NCI-H82 treated with DMSO at 0.1 percent for 48 hours (cell line): ENCODE data around the gene VSIG1.

Experiments used
- DNase-seq: peaks from one replicate; lab custom pipeline; 2025; ENCODE audit not compliant: unreplicated experiment; lab: John Stamatoyannopoulos, UW

Gene VSIG1

DNA sequence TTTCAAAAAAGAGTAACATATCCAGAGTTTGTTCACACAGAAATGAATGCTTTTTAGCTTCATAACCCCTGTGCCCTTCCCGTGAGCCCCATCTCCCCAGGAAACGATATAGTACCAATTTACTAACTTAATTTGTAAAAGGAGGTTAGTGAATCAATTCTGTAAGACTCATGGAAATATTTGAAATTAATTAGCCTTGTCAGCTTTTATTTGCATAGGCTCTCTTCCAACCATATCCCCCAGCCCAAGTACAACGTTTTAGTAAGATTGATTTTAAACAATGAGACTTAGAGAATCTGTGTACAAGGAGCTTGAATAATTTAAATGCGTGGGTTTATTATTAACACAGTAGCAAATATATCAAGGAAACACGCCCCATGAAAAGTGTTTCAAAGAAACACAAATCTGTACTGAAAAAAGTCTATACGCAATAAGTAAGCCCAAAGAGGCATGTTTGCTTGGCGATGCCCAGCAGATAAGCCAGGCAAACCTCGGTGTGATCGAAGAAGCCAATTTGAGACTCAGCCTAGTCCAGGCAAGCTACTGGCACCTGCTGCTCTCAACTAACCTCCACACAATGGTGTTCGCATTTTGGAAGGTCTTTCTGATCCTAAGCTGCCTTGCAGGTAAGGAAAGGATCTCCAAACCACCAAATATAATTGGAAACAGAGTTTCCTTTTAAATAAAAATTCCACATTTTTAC is at the start of gene VSIG1:
VSIG1 (plus strand) TSS at position 512 of the 703 bp plus-strand sequence; CDS start at position 578, 66 bp downstream.
- DNase-seq = no peak

DNA sequence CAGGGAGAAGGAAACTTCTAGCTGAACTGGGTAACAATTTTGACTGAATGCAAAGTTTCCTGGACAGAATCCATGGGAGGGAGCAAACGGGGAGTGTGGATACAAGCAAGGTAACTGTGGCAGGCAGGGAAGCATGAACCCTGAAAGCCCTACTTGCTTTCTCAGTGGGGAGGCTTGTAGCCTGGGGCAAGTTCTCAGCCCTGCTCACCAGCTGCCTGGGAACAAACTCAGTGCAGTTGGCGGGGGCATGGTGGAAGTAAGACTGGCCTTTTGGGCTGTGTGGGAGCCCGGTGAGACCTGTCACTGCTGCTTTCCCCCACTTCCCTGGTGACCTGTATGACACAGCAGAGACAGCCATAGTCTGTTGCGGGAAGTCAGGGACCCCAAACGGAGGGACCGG is 48.7 kb upstream of the VSIG1 start:
- DNase-seq = no peak

- no peak for DNase-seq
Observed at GRCh38 chrX:108000751-108001150, 44.1 kb upstream of the VSIG1 start.

- DNase-seq = no peak
Observed at GRCh38 chrX:108001218-108001814, 43.5 kb upstream of the VSIG1 start.

DNA sequence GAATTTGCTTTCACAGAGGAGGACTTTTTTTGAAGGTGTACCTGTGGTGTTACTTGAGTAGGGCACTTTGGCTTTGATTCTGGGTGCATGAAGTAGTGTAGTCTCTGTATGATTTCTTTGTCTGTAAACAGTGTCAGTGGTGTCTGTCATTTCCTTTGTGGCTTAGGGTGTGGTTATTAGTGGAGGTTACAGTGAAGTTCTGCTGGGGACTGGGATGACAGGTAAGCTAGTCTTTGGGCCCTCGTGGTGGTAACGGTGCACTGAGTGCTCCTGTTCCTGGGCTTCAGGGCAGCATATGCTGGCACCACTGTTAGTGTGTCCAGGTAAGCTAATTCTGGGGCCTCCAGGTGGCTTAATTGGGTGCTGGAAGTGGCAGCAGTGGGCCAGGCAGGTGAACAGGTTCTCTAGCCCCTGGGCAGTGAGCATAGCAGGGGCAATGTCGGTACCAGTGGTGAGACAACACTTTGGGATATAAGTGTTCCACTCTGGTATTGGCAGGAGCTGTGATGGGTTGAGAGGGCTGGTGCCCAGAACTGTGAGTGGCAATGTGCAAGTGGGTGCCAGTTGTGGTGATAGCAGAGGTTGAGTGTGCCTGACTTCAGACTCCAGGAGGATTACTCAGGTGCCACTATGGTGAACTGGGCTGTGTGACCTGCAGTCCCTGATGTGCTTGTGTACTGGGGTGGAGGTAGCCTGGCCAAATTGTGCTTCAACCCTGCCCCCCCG is 26.0 kb upstream of the VSIG1 start:
- no peak for DNase-seq

DNA sequence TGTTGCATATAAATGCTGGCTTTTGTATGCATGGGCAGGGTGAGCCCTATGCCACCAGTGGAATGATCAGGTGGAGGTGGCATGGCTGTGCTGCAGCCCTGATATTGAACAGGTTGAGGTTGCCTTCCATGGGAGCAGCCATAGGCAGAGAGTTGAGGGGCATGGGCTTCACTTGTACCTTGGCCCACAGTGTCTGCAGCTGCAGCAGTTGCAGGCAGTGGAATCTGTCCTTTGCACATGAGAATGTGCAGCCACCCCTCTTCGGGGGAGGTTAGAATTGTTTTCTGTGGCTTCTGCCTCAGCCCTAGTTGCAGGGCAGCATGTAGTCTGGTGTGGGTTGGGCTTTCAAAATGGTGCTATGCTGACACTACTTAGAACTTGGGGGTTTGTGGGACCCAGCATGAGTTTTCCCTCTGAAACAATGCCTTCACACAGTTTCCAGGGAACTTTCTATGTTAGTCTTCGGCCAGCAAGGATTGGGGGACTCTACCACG is 25.4 kb upstream of the VSIG1 start:
- no peak for DNase-seq

GRCh38 chrX:108020631-108021030 is 24.2 kb upstream of the VSIG1 start:
- DNase-seq = no peak

DNA sequence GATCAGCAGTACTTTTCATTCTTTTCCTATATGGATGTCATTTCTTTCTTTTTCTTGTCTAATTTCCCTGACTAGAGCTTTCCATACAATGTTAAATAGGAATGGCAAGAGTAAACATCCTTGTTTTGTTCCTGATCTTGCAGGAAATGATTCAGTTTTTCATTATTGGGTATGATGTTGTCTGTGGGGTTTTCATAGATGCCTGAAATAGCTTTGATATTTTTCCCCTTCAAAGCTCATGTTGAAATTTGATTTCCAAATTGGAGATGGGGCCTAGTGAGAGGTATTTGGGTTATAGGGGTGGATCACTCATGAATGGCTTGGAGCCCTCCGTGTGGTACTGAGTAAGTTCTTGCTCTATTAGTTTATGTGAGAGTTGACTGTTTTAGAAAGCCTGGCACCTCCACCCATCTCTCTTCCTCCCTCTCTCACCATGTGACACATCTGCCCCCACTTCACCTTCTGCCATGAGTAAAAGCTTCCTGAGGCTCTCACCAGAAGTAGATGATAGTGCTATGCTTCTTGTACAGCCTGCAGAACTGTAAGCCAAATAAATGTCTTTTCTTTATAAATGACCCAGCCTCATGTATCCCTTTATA is 22.3 kb upstream of the VSIG1 start:
- DNase-seq = no peak

DNA sequence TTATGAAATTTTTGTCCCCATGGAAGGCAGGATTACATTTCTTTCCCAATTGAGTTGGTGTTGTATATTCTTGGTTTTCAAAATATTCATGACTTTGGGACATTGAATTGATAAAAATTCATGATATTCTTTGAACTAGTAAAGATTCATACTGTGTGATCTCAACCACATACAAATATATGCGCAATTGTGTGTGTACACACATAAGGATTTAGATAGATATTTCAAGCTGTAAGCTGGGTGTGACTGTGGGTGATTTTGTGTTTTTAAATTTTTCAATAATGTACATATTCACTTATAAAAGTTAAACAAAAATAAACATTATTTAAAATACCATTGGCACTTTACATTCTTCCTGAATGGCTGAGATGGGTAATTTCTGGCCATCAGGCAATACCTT is 19.5 kb upstream of the VSIG1 start:
- DNase-seq = no peak

- no peak for DNase-seq
Observed at GRCh38 chrX:108025954-108026600, 18.8 kb upstream of the VSIG1 start.

- no peak for DNase-seq
Observed at GRCh38 chrX:108028854-108029253, 16.0 kb upstream of the VSIG1 start.

DNA sequence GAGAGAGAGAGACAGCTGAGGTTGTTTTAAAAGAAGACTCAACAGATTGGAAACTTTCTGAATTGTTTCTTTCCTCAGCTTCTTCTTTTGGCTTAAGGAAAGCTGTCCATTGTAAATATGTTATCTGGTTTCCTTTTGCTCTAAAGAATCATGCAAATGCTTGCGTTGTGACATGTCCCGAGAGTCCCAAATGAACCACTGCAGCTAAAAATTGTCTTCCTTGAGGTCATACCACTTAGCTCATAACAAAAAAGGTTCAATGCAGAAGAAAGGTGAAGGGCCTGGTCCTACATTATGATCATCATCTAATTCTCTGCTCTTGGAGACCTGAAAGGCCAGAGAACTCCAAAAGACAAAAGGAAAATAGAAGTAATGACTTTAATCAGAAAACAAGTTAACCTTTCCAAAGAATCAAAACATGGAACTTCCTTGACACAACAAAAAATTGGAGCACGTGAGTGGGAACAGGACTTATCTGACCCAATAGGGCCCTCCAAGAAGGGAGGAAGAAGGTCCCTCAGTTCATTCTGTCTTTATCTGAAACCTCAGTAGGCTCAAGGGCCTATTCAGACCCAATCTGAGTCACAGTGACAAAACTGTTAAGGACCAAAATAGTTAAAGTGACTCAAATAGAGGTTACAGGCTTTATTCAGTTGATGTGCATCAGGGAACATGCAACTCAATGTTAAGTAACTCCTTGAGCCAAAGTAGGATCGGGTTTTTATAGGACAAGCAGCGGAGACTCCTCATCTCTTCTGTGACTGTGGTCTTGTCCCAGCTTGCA is 14.7 kb upstream of the VSIG1 start:
- no peak for DNase-seq

- no peak for DNase-seq
Observed at GRCh38 chrX:108032944-108033343, 11.9 kb upstream of the VSIG1 start.

DNA sequence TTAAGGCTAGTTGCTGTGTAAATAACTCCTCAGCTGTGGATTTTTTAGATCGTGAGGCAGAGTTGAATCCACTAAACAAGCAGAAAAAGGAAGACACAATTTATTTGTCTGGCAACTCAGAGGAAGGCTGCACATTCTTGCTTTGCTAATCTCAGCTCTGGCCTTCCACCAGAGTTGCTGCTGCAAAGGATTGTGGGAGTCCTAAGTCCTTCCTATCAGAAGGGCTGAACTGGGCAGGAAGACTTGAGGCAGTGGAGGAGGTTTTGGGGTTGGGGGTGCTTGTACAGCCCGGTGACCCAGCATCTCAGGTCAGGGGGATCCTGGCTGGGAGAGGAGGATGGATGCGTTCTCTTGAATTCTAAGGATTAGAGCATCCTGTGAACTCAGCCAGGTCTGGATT is 11.0 kb upstream of the VSIG1 start:
- DNase-seq = no peak

DNA sequence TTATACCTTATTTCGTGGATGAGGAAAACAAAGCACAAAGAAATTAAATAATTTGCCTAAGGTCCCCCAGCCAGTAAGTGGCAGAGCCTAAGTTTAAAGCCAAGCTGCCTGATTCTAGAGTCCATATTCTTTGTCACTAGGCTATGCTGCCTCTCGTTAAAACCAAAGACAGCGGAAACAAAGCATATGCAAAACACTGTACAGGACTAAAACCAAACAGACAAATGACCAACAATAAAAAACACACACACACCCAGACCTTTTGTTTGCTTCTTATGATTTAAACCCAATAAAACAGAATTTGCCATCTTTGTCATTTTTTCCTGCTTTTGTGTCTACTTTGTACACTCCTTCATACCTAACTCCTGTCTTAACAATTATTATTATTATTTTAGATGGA is 10.1 kb upstream of the VSIG1 start:
- DNase-seq = no peak

DNA sequence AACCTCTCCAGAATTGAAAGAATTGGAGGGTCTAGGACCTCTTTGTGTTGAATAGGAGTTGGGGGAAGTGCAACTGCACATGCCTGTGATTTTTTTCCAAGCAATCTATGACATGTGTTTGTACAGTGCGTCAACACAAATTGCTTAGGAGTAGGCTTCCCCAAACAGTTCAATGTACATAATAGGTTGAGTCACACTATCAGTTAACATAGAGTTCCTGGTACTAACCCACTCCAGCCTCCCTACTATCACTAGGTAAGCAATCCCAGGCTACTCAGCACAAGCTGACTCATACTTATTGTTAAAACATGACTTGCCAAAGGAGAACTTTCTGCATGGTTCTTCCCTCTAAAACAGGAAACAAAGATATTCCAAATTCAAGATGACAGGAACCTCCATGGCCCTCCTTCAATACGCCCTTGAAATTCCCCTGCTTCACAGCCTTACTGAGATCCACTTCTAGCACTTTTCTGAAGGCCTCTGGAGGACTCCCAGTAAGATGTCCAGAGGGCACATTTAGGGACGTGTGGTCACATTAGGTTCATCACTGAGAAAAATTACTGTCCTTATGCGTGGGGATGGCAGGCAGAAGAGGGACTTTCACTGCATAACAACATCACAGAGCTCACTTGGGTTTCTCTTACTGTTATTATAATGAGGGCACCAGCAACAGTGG is 8.4 kb upstream of the VSIG1 start:
- DNase-seq = no peak

DNA sequence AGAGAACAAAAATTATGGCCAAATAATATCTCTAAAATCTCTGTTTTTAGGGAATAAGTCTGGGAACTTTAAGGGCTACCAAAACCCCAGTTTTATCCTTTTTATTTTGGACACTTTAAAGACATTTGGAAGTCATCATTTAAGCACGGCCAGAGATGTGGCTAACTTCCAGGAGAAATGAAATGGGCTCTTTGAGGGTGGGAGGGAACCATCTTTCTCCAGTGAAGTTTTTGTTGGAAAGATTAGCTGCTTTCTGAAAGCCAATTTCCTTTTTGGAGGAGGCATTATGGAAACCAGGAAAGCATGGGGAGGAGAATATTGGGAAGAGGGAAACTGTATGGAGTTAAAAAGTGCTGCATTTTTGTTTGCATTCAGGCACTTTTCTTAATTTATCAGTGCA is 4.8 kb downstream of the VSIG1 start:
- no peak for DNase-seq

GRCh38 chrX:108053218-108053617 is 8.4 kb downstream of the VSIG1 start:
- DNase-seq = no peak

DNA sequence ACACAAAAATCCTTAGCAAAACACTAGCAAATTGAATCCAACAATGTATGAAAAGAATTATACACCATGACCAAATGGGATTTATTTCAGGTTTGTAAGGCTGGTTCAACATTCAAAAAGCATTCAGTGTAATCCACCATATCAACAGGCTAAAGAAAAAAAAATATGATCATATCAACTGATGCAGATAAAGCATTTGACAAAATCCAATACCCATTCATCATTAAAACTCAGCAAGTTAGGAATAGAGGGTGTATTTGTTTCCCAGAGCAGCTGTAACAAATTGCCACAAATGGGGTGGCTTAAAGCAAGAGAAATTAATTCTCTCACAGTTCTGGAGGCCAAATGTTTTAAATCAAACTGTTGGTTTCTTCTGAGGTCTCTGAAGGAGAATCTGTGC is 10.7 kb downstream of the VSIG1 start:
- DNase-seq = no peak

DNA sequence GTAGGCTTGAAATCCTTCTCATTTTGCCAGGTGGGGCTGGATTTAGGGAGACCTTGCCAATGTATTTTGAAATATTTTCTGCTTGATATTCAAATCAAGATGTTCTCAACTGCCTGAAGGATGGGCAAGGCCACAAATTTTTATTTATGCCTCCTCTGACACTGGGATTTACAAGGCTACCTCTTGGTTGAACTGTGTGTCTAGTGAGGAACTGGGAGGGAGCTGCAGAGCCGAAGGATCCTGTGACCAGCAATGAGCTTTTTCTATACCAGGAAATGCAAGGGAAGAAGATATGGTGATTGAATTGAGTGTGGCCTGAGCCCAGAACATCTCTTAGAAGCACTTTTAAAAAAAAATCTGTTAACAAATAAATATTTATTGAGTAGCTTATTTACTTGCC is 14.9 kb downstream of the VSIG1 start:
- DNase-seq = no peak
